Stimulated activated CD8-positive, alpha-beta memory T cell treated with anti-CD3 and anti-CD28 coated beads, Interleukin-7, amount 100 ng/mL, for 4 hours (primary cell): ENCODE data around the gene JARID2.

Source experiments
- DNase-seq, 2 donors: peaks; one replicate each; pipeline ENCODE4 v3.0.0-alpha.2; 2020; ENCODE audit warnings: low read depth in 2 of 2

Gene JARID2

GRCh38 chr6:15518878-15519277 lies 273.0 kb downstream of the JARID2 start:
- no peak for DNase-seq

DNA sequence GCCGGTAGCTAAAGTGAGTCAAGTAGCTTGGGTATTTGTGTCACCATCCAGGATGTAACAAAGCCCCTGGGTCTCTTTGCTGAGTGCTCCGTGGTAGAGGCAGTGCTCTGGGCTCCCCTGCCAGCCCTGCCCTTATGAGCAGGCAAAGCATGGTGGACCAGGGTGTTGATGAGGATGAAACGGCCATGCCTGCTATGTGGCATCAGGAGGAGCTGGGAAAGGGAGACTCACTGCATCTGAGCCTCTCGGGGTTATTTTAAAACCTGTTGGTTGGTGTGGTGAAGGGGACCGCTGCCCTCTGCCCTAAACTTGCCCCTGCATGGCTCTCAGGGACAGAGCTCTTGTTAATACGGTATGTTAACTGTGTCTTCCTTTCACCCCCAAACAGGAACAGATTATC lies 273.8 kb downstream of the JARID2 start:
- no peak for DNase-seq

GRCh38 chr6:15520626-15521203 lies 274.8 kb downstream of the JARID2 start:
- no peak for DNase-seq

DNA sequence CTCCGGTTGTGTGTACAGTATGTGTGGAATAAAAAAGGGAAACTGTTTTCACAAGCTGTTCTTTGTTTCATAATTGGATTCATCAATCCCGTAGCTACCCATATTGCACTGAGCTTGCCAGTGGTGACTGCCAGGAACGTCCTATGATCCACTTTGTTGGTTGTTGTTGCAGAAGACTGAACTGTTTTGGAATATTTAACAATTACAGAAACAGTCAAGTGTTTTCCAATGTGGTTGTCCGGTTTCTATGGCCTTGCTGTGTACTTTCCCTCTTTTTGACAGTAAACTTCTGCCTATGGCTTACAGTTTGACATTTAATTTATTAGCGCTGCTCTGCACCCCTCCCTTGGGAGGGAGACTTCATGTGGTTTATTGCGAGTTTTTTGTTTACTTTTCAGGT lies 275.7 kb downstream of the JARID2 start:
- DNase-seq, result no peak

- DNase-seq, result no peak
Measured at GRCh38 chr6:15522026-15522425, 276.2 kb downstream of the JARID2 start.

DNA sequence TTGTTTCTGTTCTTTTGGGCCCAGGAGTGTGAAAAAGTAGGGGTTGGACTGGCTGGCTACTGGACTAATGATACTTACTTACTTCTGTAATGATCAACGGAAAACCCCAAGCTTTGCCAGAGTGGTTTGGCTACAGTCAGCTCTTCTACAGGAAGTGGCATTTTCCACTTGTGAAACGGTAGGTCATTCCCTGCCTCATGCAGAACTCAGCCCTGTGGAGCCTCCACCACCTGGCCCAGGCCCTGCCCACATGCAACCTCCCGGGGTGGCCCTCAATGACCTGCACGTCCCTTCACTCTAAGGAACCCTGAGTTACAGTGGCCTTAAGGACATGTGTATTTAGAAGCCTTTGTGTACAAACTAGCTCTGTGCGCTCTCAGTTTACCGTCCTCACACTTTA lies 276.6 kb downstream of the JARID2 start:
- DNase-seq, result no peak

- DNase-seq, result no peak
Measured at GRCh38 chr6:15522856-15523529, 277.1 kb downstream of the JARID2 start.

GRCh38 chr6:15523679-15524630 lies 278.1 kb downstream of the JARID2 start:
- no peak for DNase-seq

- no peak for DNase-seq
Measured at GRCh38 chr6:15524861-15525401, 279.1 kb downstream of the JARID2 start.

GRCh38 chr6:15526212-15526701 lies 280.4 kb downstream of the JARID2 start:
- no peak for DNase-seq

- no peak for DNase-seq
Measured at GRCh38 chr6:15527838-15528617, 282.2 kb downstream of the JARID2 start.

DNA sequence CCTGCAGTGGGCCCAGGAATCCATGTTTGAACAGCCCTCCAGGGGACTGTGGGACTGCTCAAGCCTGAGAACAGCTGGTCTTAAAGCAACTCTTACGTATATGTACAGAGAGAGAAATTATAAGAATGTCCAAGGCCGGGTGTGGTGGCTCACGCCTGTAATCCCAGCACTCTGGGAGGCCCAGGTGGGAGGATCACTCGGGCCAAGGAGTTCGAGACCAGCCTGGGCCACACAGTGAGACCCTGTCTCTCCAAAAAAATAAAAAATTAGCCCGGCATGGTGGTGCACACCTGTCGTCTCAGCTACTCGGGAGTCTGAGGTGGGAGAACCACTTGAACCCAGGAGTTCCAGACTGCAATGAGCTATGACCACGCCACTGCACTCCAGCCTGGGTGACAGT lies 283.0 kb downstream of the JARID2 start:
- no peak for DNase-seq

DNA sequence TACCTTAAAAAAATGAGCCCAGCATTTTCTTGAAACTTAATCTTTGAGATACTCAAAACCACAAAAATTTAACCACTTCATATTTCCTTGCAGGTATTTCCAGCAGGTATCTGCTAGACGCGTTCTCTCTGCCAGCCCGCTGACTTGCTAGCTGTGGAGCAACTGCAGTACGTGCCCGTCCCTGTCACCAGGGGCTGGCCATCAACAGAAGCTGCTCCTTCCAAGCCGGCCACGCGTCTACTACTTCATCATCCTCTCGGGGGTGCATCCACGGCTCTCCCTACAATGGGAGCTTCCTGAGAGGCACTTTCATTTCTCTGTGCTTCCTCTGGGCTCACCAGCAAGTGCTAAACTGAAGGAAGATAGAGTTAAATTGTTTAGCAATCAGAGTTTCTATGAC lies 284.5 kb downstream of the JARID2 start:
- DNase-seq, result no peak

DNA sequence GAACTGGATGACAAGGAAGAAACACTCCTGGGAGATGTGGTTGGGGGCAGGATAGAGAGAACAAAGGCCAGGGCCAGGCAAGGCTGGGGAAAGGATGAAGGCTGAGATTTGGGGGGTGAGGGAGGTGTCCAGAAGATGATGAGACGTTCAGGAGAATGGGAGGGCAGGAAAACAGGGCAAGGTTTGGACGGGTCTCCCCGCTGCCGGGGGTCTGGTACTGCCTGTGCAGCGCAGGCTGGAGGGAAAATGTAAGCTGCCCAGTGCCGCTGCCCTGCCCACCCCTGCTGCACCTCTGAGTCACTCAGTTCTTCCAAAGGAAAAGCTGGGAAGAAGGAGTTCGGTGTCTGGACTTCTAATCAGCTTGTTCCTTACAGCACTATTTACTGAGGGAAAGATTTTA lies 286.1 kb downstream of the JARID2 start:
- no peak for DNase-seq

- no peak for DNase-seq
Measured at GRCh38 chr6:15533379-15534026, 287.6 kb downstream of the JARID2 start.

- no peak for DNase-seq
Measured at GRCh38 chr6:15534974-15535373, 289.1 kb downstream of the JARID2 start.

DNA sequence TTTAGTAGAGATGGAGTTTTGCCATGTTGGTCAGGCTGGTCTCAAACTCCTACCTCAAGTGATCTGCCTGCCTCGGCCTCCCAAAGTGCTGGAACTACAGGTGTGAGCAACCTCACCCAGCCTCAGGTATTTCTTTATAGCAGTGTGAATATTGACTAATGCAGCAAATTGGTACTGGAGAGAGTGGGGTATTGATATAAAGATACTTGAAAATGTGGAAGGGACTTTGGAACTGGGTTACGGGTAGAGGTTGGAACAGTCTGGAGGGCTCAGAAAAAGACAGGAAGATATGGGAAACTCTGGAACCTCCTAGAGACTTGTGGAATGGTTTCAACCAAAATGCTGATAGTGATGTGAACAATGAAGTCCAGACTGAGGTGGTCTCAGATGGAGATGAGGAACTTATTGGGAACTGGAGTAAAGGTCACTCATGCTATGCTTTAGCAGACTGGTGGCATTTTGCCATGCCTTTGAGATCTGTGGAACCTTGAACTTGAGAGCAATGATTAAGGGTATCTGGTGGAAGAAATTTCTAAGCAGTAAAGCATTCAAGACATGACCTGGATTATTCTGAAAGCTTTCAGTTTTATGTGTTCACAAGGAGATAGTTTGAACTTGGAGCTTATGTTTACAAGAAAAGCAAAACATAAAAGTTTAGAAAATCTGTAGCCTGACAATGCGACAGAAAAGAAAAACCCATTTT lies 289.8 kb downstream of the JARID2 start:
- no peak for DNase-seq

DNA sequence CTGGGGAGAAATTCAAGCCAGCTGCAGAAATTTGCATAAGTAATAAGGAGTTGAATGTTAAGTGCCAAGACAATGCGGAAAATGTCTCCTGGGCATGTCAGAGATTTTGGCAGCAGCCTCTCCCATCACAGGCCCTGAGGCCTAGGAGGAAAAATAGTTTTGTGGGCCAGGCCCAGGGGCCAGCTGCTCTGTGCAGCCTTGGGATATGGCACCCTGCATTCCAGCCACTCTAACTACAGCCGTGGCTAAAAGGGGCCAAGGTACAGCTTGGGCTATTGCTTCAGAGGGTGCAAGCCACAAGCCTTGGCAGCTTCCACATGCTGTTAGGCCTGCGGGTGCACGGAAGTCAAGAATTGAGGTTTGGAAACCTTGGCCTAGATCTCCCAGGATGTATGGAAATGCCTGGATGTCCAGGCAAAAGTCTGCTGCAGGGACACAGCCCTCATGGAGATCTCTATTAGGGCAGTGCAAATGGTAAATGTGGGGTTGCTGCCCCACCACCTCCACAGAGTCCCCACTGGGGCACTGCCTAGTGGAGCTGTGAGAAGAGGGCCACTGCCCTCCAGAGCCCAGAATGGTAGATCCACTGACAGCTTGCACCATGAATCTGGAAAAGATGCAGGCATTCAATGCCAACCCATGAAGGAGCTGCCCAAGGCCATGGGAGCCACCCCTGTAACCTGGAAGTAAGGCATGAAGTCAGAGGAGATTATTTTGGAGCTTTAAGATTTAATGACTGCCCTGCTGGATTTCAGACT lies 290.5 kb downstream of the JARID2 start:
- DNase-seq, result no peak

GRCh38 chr6:15538106-15538505 lies 292.2 kb downstream of the JARID2 start:
- no peak for DNase-seq
